Natural killer cell (primary cell): ENCODE results near the gene CDK17. TPM values are rescaled to one million over a fixed set of nuclear protein-coding genes. Genes with fewer than 3 reads are reported as not detected.
"Not testable (repeated sequence)": the region's sequence is repeated elsewhere in the genome, so short reads cannot be mapped to it uniquely, and the experiment has no call there.

Source experiments
- ATAC-seq, 3 donors: fragments of 150-1000 bp in 2 of 3; fragments of 200-7000 bp in 1 of 3; cut with Tn5 transposase; 1 replicate in 1 of 3; 2 replicates in 2 of 3; pipeline ENCODE4 v1.10.0; 2021; ENCODE audit warnings: mild to moderate bottlenecking in 2 of 3, moderate library complexity in 2 of 3
- DNase-seq, 2 donors: peaks; one replicate each; pipeline versions ENCODE4 v3.0.0 to v3.0.0-alpha.2; 2013 to 2021; ENCODE audit warnings: mixed read lengths in 1 of 2
- H3K27ac ChIP-seq: one replicate; pipeline ENCODE4 v1.5.1; 2013; ENCODE audit warnings: mild to moderate bottlenecking, low read length
- H3K27me3 ChIP-seq: one replicate; pipeline ENCODE4 v1.6.1; 2013; ENCODE audit warnings: low read length; ENCODE audit not compliant: control insufficient read depth, insufficient read depth
- H3K36me3 ChIP-seq: one replicate; pipeline ENCODE4 v1.6.1; 2013; ENCODE audit warnings: low read length; ENCODE audit not compliant: control insufficient read depth, insufficient read depth
- H3K4me1 ChIP-seq: one replicate; pipeline ENCODE4 v1.6.1; 2013; ENCODE audit warnings: low read length; ENCODE audit not compliant: control insufficient read depth, insufficient read depth
- H3K4me3 ChIP-seq: one replicate; pipeline ENCODE4 v1.5.1; 2013; ENCODE audit warnings: low read length
- H3K9me3 ChIP-seq: one replicate; pipeline ENCODE4 v1.6.1; 2013; ENCODE audit warnings: low read length; ENCODE audit not compliant: control insufficient read depth, insufficient read depth
- H3K27ac Mint-ChIP-seq, 2 donors: one replicate each; pipeline ENCODE4 v1.8.0; 2022; ENCODE audit warnings: mild to moderate bottlenecking in 2 of 2, mixed read lengths in 2 of 2, moderate library complexity in 1 of 2
- H3K27me3 Mint-ChIP-seq, 2 donors: one replicate each; pipeline ENCODE4 v1.8.0; 2022; ENCODE audit warnings: low read depth in 2 of 2, mixed read lengths in 2 of 2
- H3K36me3 Mint-ChIP-seq: one replicate; pipeline ENCODE4 v1.8.0; 2022; ENCODE audit warnings: mixed read lengths
- H3K4me1 Mint-ChIP-seq, 2 donors: one replicate each; pipeline ENCODE4 v1.8.0; 2022; ENCODE audit warnings: mixed read lengths in 2 of 2
- H3K4me3 Mint-ChIP-seq: one replicate; pipeline ENCODE4 v1.8.0; 2022; ENCODE audit warnings: mild to moderate bottlenecking, moderate library complexity, mixed read lengths
- H3K9me3 Mint-ChIP-seq, 2 donors: one replicate each; pipeline ENCODE4 v1.8.0; 2022; ENCODE audit warnings: mixed read lengths in 2 of 2
- WGBS: methylation state at CpG from one replicate; pipeline ENCODE4 v1.1.7; 2013; ENCODE audit warnings: missing lambda C conversion rate; ENCODE audit not compliant: insufficient coverage; 5-methylcytosine and 5-hydroxymethylcytosine counted together
- intact Hi-C: fragments of 100-400 bp; cut with micrococcal nuclease; formaldehyde crosslinking; loops from one replicate; pipeline ENCODE4 v1.14.2; 2022
- total RNA-seq, 4 donors: library from RNA; stranded (reverse); fragments of 120-200 nt in 1 of 4; gene quantifications; one replicate each; pipeline versions ENCODE4 v1.2.3 to v1.2.4, GENCODE V29; 2013 to 2022
- TF ChIP-seq, protein P1 (sequence below): fragments of 200-600 bp; IDR thresholded peaks from one replicate; pipeline ENCODE4 v1.8.0; 2022; ENCODE audit warnings: antibody characterized with exemption

The CDK17 gene
- total RNA-seq, 3 donors from 2014 or later (not counting 1 experiment from before 2014, with no cell fraction given), result 199 to 234 (median 232) TPM

DNA sequence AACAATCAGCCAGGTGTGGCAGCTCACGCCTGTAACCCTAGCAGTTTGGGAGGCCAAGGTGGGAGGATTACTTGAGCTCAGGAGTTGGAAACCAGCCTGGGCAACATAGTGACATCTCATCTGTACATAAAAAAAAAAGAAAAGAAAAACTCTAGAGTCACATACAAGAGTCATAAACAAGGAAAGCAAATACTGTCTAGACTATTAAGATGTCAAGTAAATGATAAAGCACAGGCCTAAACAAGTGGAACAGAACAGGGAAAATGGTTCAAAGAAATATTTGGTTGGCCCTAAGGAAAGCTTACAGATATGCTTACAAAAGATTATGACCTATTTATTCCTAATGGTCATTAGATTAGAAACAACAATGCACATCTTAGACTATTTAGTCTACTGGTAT lies 12.3 kb downstream of the CDK17 start:
- Mint-ChIP-seq H3K9me3 (no peaks in the 10 kb centered on the region), H3K4me3 (peak overlapping the region; percentile 59), H3K4me1 (peaks cover 76 to 84% of the 10 kb centered on the region in 2 donors), H3K36me3 (no peaks in the 10 kb centered on the region), H3K27me3 (no peaks in the 10 kb centered on the region), H3K27ac (peak overlapping the region; percentile 33 to 65)
- DNase-seq, result no peak
- WGBS, result no CpG with 5 or more reads among the region's 1 CpG
- no peaks in the 10 kb centered on the region for H3K27me3 ChIP-seq
- H3K4me3 ChIP-seq, result no peak overlapping the region
- H3K4me1 ChIP-seq, result peaks cover 45% of the 10 kb centered on the region
- H3K36me3 ChIP-seq, result no peaks in the 10 kb centered on the region
- no peak overlapping the region for H3K27ac ChIP-seq
- intact Hi-C loops, result no loop called here
- H3K9me3 ChIP-seq, result no peaks in the 10 kb centered on the region
- no peak for ATAC-seq
- TF ChIP-seq, protein P1, sequence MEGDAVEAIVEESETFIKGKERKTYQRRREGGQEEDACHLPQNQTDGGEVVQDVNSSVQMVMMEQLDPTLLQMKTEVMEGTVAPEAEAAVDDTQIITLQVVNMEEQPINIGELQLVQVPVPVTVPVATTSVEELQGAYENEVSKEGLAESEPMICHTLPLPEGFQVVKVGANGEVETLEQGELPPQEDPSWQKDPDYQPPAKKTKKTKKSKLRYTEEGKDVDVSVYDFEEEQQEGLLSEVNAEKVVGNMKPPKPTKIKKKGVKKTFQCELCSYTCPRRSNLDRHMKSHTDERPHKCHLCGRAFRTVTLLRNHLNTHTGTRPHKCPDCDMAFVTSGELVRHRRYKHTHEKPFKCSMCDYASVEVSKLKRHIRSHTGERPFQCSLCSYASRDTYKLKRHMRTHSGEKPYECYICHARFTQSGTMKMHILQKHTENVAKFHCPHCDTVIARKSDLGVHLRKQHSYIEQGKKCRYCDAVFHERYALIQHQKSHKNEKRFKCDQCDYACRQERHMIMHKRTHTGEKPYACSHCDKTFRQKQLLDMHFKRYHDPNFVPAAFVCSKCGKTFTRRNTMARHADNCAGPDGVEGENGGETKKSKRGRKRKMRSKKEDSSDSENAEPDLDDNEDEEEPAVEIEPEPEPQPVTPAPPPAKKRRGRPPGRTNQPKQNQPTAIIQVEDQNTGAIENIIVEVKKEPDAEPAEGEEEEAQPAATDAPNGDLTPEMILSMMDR, result no peak

DNA sequence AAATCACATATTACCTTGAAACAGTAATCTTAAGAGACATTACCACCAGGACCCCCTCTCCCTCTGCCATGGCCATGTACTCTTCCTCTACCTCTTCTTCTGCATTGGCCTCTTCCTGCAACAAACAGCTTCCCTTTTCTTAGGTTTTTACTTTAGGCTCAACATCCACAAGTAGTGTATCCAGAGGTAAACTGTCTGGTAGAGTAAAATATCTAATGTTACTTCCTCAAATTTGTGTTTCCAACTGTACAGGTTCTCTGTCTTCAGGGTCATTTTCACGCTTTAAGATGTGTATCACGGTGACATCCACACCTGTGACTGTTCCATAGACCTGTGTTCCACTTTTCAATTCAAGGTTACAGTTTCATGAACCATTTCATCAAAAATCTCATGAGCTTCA lies 13.4 kb downstream of the CDK17 start:
- H3K36me3 ChIP-seq, result no peaks in the 10 kb centered on the region
- no peaks in the 10 kb centered on the region for H3K27me3 ChIP-seq
- Mint-ChIP-seq H3K9me3 (no peaks in the 10 kb centered on the region), H3K4me3 (peak overlapping the region; percentile 15), H3K27ac (peak overlapping the region; percentile 59 to 73), H3K4me1 (peaks cover 77 to 83% of the 10 kb centered on the region in 2 donors), H3K27me3 (no peaks in the 10 kb centered on the region), H3K36me3 (no peaks in the 10 kb centered on the region)
- H3K27ac ChIP-seq, result no peak overlapping the region
- WGBS, result 45% methylated on average over 2 of the region's 2 CpGs
- no peak overlapping the region for H3K4me3 ChIP-seq
- no peak for DNase-seq
- intact Hi-C loops, result no loop called here
- no peaks in the 10 kb centered on the region for H3K9me3 ChIP-seq
- no peak for ATAC-seq
- peaks cover 48% of the 10 kb centered on the region for H3K4me1 ChIP-seq
- TF ChIP-seq, protein P1, result no peak

DNA sequence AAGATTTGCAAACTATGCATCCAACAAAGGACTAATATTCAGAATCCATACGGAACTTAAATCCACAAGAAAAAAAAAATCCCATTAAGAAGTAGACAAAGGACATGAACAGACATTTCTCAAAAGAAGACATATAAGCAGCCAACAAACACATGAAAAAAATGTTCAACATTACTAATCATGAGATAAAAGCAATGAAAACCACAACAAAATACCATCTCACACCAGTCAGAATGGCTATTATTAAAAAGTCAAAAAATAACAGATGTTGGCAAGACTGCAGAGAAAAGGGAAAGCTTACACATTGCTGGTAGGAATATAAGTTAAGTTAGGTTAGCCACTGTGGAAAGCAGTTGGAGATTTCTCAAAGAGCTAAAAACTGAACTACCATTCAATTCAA lies 16.2 kb downstream of the CDK17 start:
- WGBS, result 71% methylated on average over 1 of the region's 1 CpG
- intact Hi-C loops, result no loop called here
- Mint-ChIP-seq H3K27me3 (no peaks in the 10 kb centered on the region), H3K27ac (peak overlapping the region; percentile 60 to 63), H3K4me1 (peaks cover 71 to 78% of the 10 kb centered on the region in 2 donors), H3K4me3 (peak overlapping the region; percentile 38), H3K9me3 (no peaks in the 10 kb centered on the region), H3K36me3 (no peaks in the 10 kb centered on the region)
- Histone ChIP-seq H3K4me1 (peaks cover 44% of the 10 kb centered on the region), H3K27ac (no peak overlapping the region), H3K27me3 (no peaks in the 10 kb centered on the region), H3K36me3 (no peaks in the 10 kb centered on the region), H3K9me3 (no peaks in the 10 kb centered on the region), H3K4me3 (no peak overlapping the region)
- DNase-seq (no peak), ATAC-seq (no peak)
- TF ChIP-seq, protein P1, result no peak

DNA sequence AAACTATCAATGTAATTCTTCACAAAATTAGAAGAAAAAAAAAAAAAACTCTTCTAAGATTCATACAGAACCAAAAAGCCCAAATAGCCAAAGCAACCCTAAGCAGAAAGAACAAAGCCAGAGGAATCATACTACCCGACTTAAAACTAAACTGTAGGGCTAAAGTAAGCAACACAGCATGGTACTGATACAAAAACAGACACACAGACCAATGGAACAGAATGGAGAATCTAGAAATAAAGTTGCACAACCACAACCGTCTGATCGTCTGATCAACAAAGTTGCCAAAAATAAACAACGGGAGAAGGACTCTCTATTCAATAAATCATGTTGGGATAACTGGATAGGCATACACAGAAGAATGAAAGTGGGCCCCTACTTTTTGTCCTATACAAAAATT lies 16.9 kb downstream of the CDK17 start:
- WGBS, result 68% methylated on average over 4 of the region's 4 CpGs
- ATAC-seq (no peak), DNase-seq (no peak)
- TF ChIP-seq, protein P1, result no peak
- H3K4me3 Mint-ChIP-seq, result peak overlapping the region; percentile 38
- H3K4me1 Mint-ChIP-seq, result peaks cover 68 to 76% of the 10 kb centered on the region in 2 donors
- Histone ChIP-seq H3K27me3 (no peaks in the 10 kb centered on the region), H3K27ac (no peak overlapping the region), H3K9me3 (no peaks in the 10 kb centered on the region), H3K4me1 (peaks cover 40% of the 10 kb centered on the region), H3K4me3 (no peak overlapping the region), H3K36me3 (no peaks in the 10 kb centered on the region)
- intact Hi-C loops, result no loop called here
- no peaks in the 10 kb centered on the region for H3K9me3 Mint-ChIP-seq
- peak overlapping the region; percentile 60 to 63 for H3K27ac Mint-ChIP-seq
- H3K27me3 Mint-ChIP-seq, result no peaks in the 10 kb centered on the region
- no peaks in the 10 kb centered on the region for H3K36me3 Mint-ChIP-seq

DNA sequence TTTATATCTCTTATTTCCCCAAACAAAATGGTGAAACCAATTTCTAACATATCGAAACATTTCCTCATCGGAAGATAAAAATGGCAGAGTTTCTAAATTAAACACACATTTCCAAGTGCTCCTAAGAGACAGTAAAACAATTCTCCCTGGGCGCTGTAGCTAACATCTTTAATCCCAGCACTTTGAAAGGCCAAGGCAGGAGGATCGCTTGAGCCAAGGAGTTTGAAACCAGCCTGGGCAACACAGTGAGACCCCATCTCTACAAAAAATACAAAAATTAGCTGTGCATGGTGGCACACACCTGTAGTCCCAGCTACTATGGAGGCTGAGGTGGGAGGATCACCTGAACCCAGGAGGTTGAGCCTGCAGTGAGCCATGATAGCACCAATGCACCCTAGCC lies 20.5 kb downstream of the CDK17 start:
- H3K36me3 ChIP-seq, H3K9me3 ChIP-seq, ATAC-seq, H3K36me3 Mint-ChIP-seq, H3K27ac Mint-ChIP-seq, DNase-seq, H3K4me3 ChIP-seq, H3K27ac ChIP-seq, H3K27me3 ChIP-seq, H3K4me3 Mint-ChIP-seq, H3K27me3 Mint-ChIP-seq, intact Hi-C loops, H3K9me3 Mint-ChIP-seq: not testable (repeated sequence)
- peaks cover 31% of the 10 kb centered on the region for H3K4me1 ChIP-seq
- 97% methylated on average over 4 of the region's 4 CpGs for WGBS
- peaks cover 72 to 76% of the 10 kb centered on the region in 2 donors for H3K4me1 Mint-ChIP-seq
